Karpas-422 (cell line): ENCODE data around the gene TK2. TPM values are rescaled to one million over a fixed set of nuclear protein-coding genes. Genes with fewer than 3 reads are reported as not detected.
"Not testable (repeated sequence)": the region's sequence is repeated elsewhere in the genome, so short reads cannot be mapped to it uniquely, and the experiment has no call there.

Experiments used
- DNase-seq: peaks from one replicate; pipeline ENCODE4 v3.0.0-alpha.2; 2015
- H2AFZ ChIP-seq: fragments of 200-600 bp; sonication (generic); 2 replicates; pipeline ENCODE4 v1.6.1; 2014; ENCODE audit warnings: antibody characterized with exemption, low read length, mixed read lengths
- H3K27ac ChIP-seq: fragments of 200-600 bp; sonication (generic); 2 replicates; pipeline ENCODE4 v1.5.1; 2014; ENCODE audit warnings: mild to moderate bottlenecking, low read length, moderate library complexity
- H3K27me3 ChIP-seq: fragments of 200-600 bp; sonication (generic); 2 replicates; pipeline ENCODE4 v1.6.1; 2014; ENCODE audit warnings: low read length, mixed read lengths
- H3K36me3 ChIP-seq: fragments of 200-600 bp; sonication (generic); 2 replicates; pipeline ENCODE4 v1.6.1; 2014; ENCODE audit warnings: low read length, mixed read lengths; ENCODE audit not compliant: insufficient read depth
- H3K4me1 ChIP-seq: fragments of 200-600 bp; sonication (generic); 2 replicates; pipeline ENCODE4 v1.6.1; 2014; ENCODE audit warnings: mild to moderate bottlenecking, low read length, mixed read lengths
- H3K4me2 ChIP-seq: fragments of 200-600 bp; sonication (generic); 2 replicates; pipeline ENCODE4 v1.6.1; 2014; ENCODE audit warnings: low read length, low read depth, mild to moderate bottlenecking; ENCODE audit not compliant: poor library complexity, severe bottlenecking
- H3K4me3 ChIP-seq: fragments of 200-600 bp; sonication (generic); 2 replicates; pipeline ENCODE4 v1.5.1; 2014; ENCODE audit warnings: mild to moderate bottlenecking, antibody characterized with exemption, low read length, mixed read lengths
- H3K79me2 ChIP-seq: fragments of 200-600 bp; sonication (generic); 2 replicates; pipeline ENCODE4 v1.6.1; 2014; ENCODE audit warnings: mild to moderate bottlenecking, low read length, mixed read lengths
- H3K9ac ChIP-seq: fragments of 200-600 bp; sonication (generic); 2 replicates; pipeline ENCODE4 v1.6.0; 2014; ENCODE audit warnings: low read length
- H3K9me2 ChIP-seq: fragments of 200-600 bp; sonication (generic), shearing (Covaris generic); replicated peaks from 2 replicates; pipeline ENCODE4 v1.6.0; 2014; ENCODE audit warnings: mild to moderate bottlenecking, low read length, moderate library complexity; ENCODE audit not compliant: insufficient read depth
- H3K9me3 ChIP-seq: fragments of 300-700, 200-600 bp; sonication (generic); 2 replicates; pipeline ENCODE4 v1.6.1; 2014; ENCODE audit warnings: low read length, mixed read lengths
- H4K20me1 ChIP-seq: fragments of 200-600 bp; sonication (generic); 2 replicates; pipeline ENCODE4 v1.6.1; 2014; ENCODE audit warnings: mild to moderate bottlenecking, antibody characterized with exemption, low read length, low read depth; ENCODE audit not compliant: insufficient read depth
- total RNA-seq: library from RNA; depleted of rRNA; stranded (reverse); fragments of >200 nt; shearing (Covaris generic); gene quantifications from 2 replicates; pipeline ENCODE4 v1.2.3, GENCODE V29; 2014; ENCODE audit warnings: low replicate concordance; rRNA removed

The TK2 gene
- total RNA-seq: 6.9 and 8.6 TPM in 2 replicates

GRCh38 chr16:66549284-66550131, at the start of gene TK2:
TSS of gene TK2 (minus strand) at chr16:66550122. CDS start at chr16:66550061, 61 bp downstream.
- no peaks in the 10 kb centered on the region for H3K9me2 ChIP-seq
- H3K27me3 ChIP-seq: no peaks in the 10 kb centered on the region
- peak within 1 kb of the TSS; percentile 95 for H3K4me2 ChIP-seq
- peaks cover 18% of the 10 kb centered on the region for H3K79me2 ChIP-seq
- H3K4me1 ChIP-seq: peaks cover 63% of the 10 kb centered on the region
- DNase-seq: peak; percentile 83
- H3K9me3 ChIP-seq: no peaks in the 10 kb centered on the region
- no peaks in the 10 kb centered on the region for H3K36me3 ChIP-seq
- H4K20me1 ChIP-seq: no peaks in the 10 kb centered on the region
- peak within 1 kb of the TSS; percentile 81 for H3K4me3 ChIP-seq
- H3K27ac ChIP-seq: no peak within 1 kb of the TSS
- peak within 1 kb of the TSS; percentile 81 for H3K9ac ChIP-seq
- peak within 1 kb of the TSS; percentile 89 for H2AFZ ChIP-seq

- no peak for DNase-seq
These were observed 48.2 kb upstream of the TK2 start for GRCh38 chr16:66598111-66598510.

GRCh38 chr16:66596986-66597848, 47.3 kb upstream of the TK2 start:
- no peaks in the 10 kb centered on the region; the same call in 1 of the 2 replicates for H3K27me3 ChIP-seq
- H3K79me2 ChIP-seq: no peaks in the 10 kb centered on the region
- H2AFZ ChIP-seq: no peak overlapping the region
- no peak overlapping the region for H3K4me2 ChIP-seq
- DNase-seq: peak; percentile 53
- H3K36me3 ChIP-seq: no peaks in the 10 kb centered on the region
- H3K27ac ChIP-seq: no peak overlapping the region
- no peak overlapping the region for H3K9ac ChIP-seq
- H4K20me1 ChIP-seq: peaks cover 3% of the 10 kb centered on the region; the same call in 1 of the 2 replicates
- peaks cover 20% of the 10 kb centered on the region for H3K4me1 ChIP-seq
- H3K9me2 ChIP-seq: no peaks in the 10 kb centered on the region
- H3K4me3 ChIP-seq: no peak overlapping the region
- peaks cover 5% of the 10 kb centered on the region; the same call in 1 of the 2 replicates for H3K9me3 ChIP-seq

More at GRCh38 chr16:66598111-66598510, 48.2 kb upstream of the TK2 start:
- Histone ChIP-seq H3K9me3 (peaks cover 5% of the 10 kb centered on the region; the same call in 1 of the 2 replicates), H3K4me2 (no peak overlapping the region), H3K4me3 (no peak overlapping the region), H3K79me2 (no peaks in the 10 kb centered on the region), H3K9me2 (no peaks in the 10 kb centered on the region), H3K4me1 (peaks cover 29% of the 10 kb centered on the region), H3K27me3 (no peaks in the 10 kb centered on the region; the same call in 1 of the 2 replicates), H4K20me1 (peaks cover 6% of the 10 kb centered on the region; the same call in 1 of the 2 replicates), H3K36me3 (no peaks in the 10 kb centered on the region), H3K9ac (no peak overlapping the region), H2AFZ (no peak overlapping the region), H3K27ac (no peak overlapping the region)

- H3K36me3 ChIP-seq, H3K9me3 ChIP-seq, H3K9me2 ChIP-seq, H4K20me1 ChIP-seq, DNase-seq, H3K27ac ChIP-seq, H2AFZ ChIP-seq, H3K27me3 ChIP-seq, H3K4me3 ChIP-seq, H3K4me2 ChIP-seq, H3K9ac ChIP-seq, H3K79me2 ChIP-seq: not testable (repeated sequence)
- peaks cover 16% of the 10 kb centered on the region for H3K4me1 ChIP-seq
These were observed 46.6 kb upstream of the TK2 start for GRCh38 chr16:66596559-66596958.

GRCh38 chr16:66594739-66595138, 44.8 kb upstream of the TK2 start:
- H3K9me2 ChIP-seq: no peaks in the 10 kb centered on the region
- H3K27me3 ChIP-seq: no peaks in the 10 kb centered on the region
- no peaks in the 10 kb centered on the region for H3K36me3 ChIP-seq
- H3K4me3 ChIP-seq: no peak overlapping the region
- no peak overlapping the region for H3K4me2 ChIP-seq
- no peak overlapping the region for H3K27ac ChIP-seq
- DNase-seq: no peak
- no peak overlapping the region for H3K9ac ChIP-seq
- peaks cover 18% of the 10 kb centered on the region for H3K4me1 ChIP-seq
- H4K20me1 ChIP-seq: no peaks in the 10 kb centered on the region
- no peak overlapping the region for H2AFZ ChIP-seq
- H3K9me3 ChIP-seq: no peaks in the 10 kb centered on the region
- no peaks in the 10 kb centered on the region for H3K79me2 ChIP-seq

GRCh38 chr16:66592814-66593213, 42.9 kb upstream of the TK2 start:
- no peak overlapping the region for H3K4me3 ChIP-seq
- H3K27ac ChIP-seq: no peak overlapping the region
- H3K9ac ChIP-seq: no peak overlapping the region
- no peak overlapping the region for H3K4me2 ChIP-seq
- DNase-seq: no peak
- no peaks in the 10 kb centered on the region for H3K9me3 ChIP-seq
- H3K36me3 ChIP-seq: no peaks in the 10 kb centered on the region
- no peaks in the 10 kb centered on the region for H3K9me2 ChIP-seq
- no peak overlapping the region for H2AFZ ChIP-seq
- H3K4me1 ChIP-seq: peaks cover 13% of the 10 kb centered on the region
- no peaks in the 10 kb centered on the region for H3K27me3 ChIP-seq
- no peaks in the 10 kb centered on the region for H3K79me2 ChIP-seq
- H4K20me1 ChIP-seq: 0 out of 2 replicates have a peak, but pooled peaks cover 5% of the 10 kb centered on the region

- no peak overlapping the region for H3K4me3 ChIP-seq
- no peaks in the 10 kb centered on the region for H3K79me2 ChIP-seq
- H3K4me2 ChIP-seq: no peak overlapping the region
- no peak overlapping the region for H3K27ac ChIP-seq
- no peaks in the 10 kb centered on the region for H3K9me2 ChIP-seq
- no peak overlapping the region for H3K9ac ChIP-seq
- no peaks in the 10 kb centered on the region for H3K9me3 ChIP-seq
- H4K20me1 ChIP-seq: 0 out of 2 replicates have a peak, but pooled peaks cover 5% of the 10 kb centered on the region
- no peak for DNase-seq
- H3K36me3 ChIP-seq: no peaks in the 10 kb centered on the region
- H3K4me1 ChIP-seq: peaks cover 9% of the 10 kb centered on the region
- H3K27me3 ChIP-seq: no peaks in the 10 kb centered on the region
- H2AFZ ChIP-seq: no peak overlapping the region
These were observed 42.3 kb upstream of the TK2 start for GRCh38 chr16:66592241-66592640.

- H3K27me3 ChIP-seq: no peaks in the 10 kb centered on the region
- no peak overlapping the region for H3K27ac ChIP-seq
- no peaks in the 10 kb centered on the region for H3K9me2 ChIP-seq
- no peaks in the 10 kb centered on the region for H3K36me3 ChIP-seq
- H3K9me3 ChIP-seq: no peaks in the 10 kb centered on the region
- peaks cover 6% of the 10 kb centered on the region; the same call in 1 of the 2 replicates for H3K4me1 ChIP-seq
- DNase-seq: no peak
- no peak overlapping the region for H2AFZ ChIP-seq
- H3K4me3 ChIP-seq: no peak overlapping the region
- H3K4me2 ChIP-seq: no peak overlapping the region
- no peak overlapping the region for H3K9ac ChIP-seq
- H4K20me1 ChIP-seq: 0 out of 2 replicates have a peak, but pooled peaks cover 5% of the 10 kb centered on the region
- H3K79me2 ChIP-seq: no peaks in the 10 kb centered on the region
These were observed 41.1 kb upstream of the TK2 start for GRCh38 chr16:66591018-66591417.
